Neural cell (in vitro differentiated cells): Measurements from ENCODE around the gene RAD50. TPM values are rescaled to one million over a fixed set of nuclear protein-coding genes. Genes with fewer than 3 reads are reported as not detected.
"Not testable (repeated sequence)": the region's sequence is repeated elsewhere in the genome, so short reads cannot be mapped to it uniquely, and the experiment has no call there.

Source experiments
- H2AFZ ChIP-seq: fragments of 200-600, 300-800 bp; sonication (generic), shearing (Covaris generic); 2 replicates; pipeline ENCODE4 v1.6.0; 2014; ENCODE audit warnings: low read depth, mild to moderate bottlenecking, antibody characterized with exemption, low read length, moderate library complexity
- H3F3A ChIP-seq: fragments of 200-600 bp; shearing (Covaris generic); 2 replicates; pipeline ENCODE4 v1.6.1; 2016; ENCODE audit warnings: mild to moderate bottlenecking, moderate library complexity, mixed read lengths, antibody characterized with exemption, low read length; ENCODE audit not compliant: insufficient read depth, poor library complexity, severe bottlenecking
- H3K27ac ChIP-seq: fragments of 200-600, 300-800 bp; sonication (generic), shearing (Covaris generic); 2 replicates; pipeline ENCODE4 v1.5.1; 2014; ENCODE audit warnings: mild to moderate bottlenecking, low read length, moderate library complexity
- H3K27me3 ChIP-seq: fragments of 300-800, 200-600 bp; sonication (generic), shearing (Covaris generic); 2 replicates; pipeline ENCODE4 v1.6.0; 2014; ENCODE audit warnings: mild to moderate bottlenecking, low read depth, low read length, moderate library complexity; ENCODE audit not compliant: insufficient read depth
- H3K36me3 ChIP-seq: fragments of 300-800, 200-600 bp; sonication (generic), shearing (Covaris generic); 2 replicates; pipeline ENCODE4 v1.5.1; 2014; ENCODE audit warnings: mild to moderate bottlenecking, antibody characterized with exemption, low read length, moderate library complexity; ENCODE audit not compliant: insufficient read depth
- H3K4me2 ChIP-seq: fragments of 300-800, 200-600 bp; sonication (generic), shearing (Covaris generic); 2 replicates; pipeline ENCODE4 v1.6.0; 2014; ENCODE audit warnings: mild to moderate bottlenecking, low read length
- H3K4me3 ChIP-seq: fragments of 300-800, 200-600 bp; sonication (generic), shearing (Covaris generic); 2 replicates; pipeline ENCODE4 v1.5.1; 2014; ENCODE audit warnings: mild to moderate bottlenecking, low read length, moderate library complexity
- H3K79me2 ChIP-seq: fragments of 200-600 bp; shearing (Covaris generic); replicated peaks from 2 replicates; pipeline ENCODE4 v1.6.0; 2014; ENCODE audit warnings: mild to moderate bottlenecking, low read length, moderate library complexity; ENCODE audit not compliant: insufficient read depth
- H3K9ac ChIP-seq: fragments of 300-800, 200-600 bp; sonication (generic), shearing (Covaris generic); 2 replicates; pipeline ENCODE4 v1.6.1; 2016; ENCODE audit warnings: mild to moderate bottlenecking, low read length, mixed read lengths
- H3K9me2 ChIP-seq: fragments of 200-600 bp; shearing (Covaris generic); 2 replicates; pipeline ENCODE4 v1.6.1; 2016; ENCODE audit warnings: mild to moderate bottlenecking, low read length, mixed read lengths; ENCODE audit not compliant: insufficient read depth
- H3K9me3 ChIP-seq: fragments of 200-600, 300-800 bp; sonication (generic), shearing (Covaris generic); 2 replicates; pipeline ENCODE4 v1.6.1; 2016; ENCODE audit warnings: mild to moderate bottlenecking, mixed run types, low read length, moderate library complexity, mixed read lengths
- H4K20me1 ChIP-seq: fragments of 200-600 bp; shearing (Covaris generic); 2 replicates; pipeline ENCODE4 v1.6.1; 2016; ENCODE audit warnings: mild to moderate bottlenecking, mixed run types; ENCODE audit not compliant: insufficient read depth
- EP300 ChIP-seq: fragments of 450-650 bp; conservative IDR thresholded peaks from 2 replicates; pipeline ENCODE4 v1.6.1; 2014; ENCODE audit warnings: antibody characterized with exemption, mild to moderate bottlenecking, moderate library complexity; ENCODE audit not compliant: poor library complexity, severe bottlenecking
- EZH2 ChIP-seq: fragments of 200-600, 300-800 bp; shearing (Covaris generic), sonication (generic); IDR thresholded peaks from 2 replicates; pipeline ENCODE4 v1.6.1; 2014; ENCODE audit warnings: antibody characterized with exemption, low read length, borderline replicate concordance, mild to moderate bottlenecking; ENCODE audit not compliant: insufficient read depth, poor library complexity, severe bottlenecking
- MXI1 ChIP-seq: fragments of 450-650 bp; conservative IDR thresholded peaks from 2 replicates; pipeline ENCODE4 v1.6.1; 2014; ENCODE audit warnings: antibody characterized with exemption, mild to moderate bottlenecking; ENCODE audit not compliant: poor library complexity, severe bottlenecking
- POLR2AphosphoS5 ChIP-seq: IDR thresholded peaks from 2 replicates; pipeline ENCODE4 v1.6.1; 2012
- RAD21 ChIP-seq: fragments of 450-650 bp; conservative IDR thresholded peaks from 2 replicates; pipeline ENCODE4 v1.6.1; 2014; ENCODE audit warnings: antibody characterized with exemption, mild to moderate bottlenecking, moderate library complexity
- SMC3 ChIP-seq: fragments of 450-650 bp; conservative IDR thresholded peaks from 2 replicates; pipeline ENCODE4 v1.6.1; 2014; ENCODE audit warnings: antibody characterized with exemption, mild to moderate bottlenecking, moderate library complexity; ENCODE audit not compliant: poor library complexity
- TAF1 ChIP-seq: IDR thresholded peaks from 2 replicates; pipeline ENCODE4 v1.6.1; 2012; ENCODE audit warnings: low read depth
- polyA plus RNA-seq: library from polyadenylated mRNA; depleted of rRNA; stranded (reverse); fragments of >200 nt; gene quantifications from 2 replicates; pipeline ENCODE4 v1.2.3, GENCODE V29; 2014
- TF ChIP-seq, protein P1 (sequence below): IDR thresholded peaks from 2 replicates; pipeline ENCODE4 v1.6.1; 2012; ENCODE audit warnings: borderline replicate concordance
- TF ChIP-seq, protein P2 (sequence below): fragments of 450-650 bp; IDR thresholded peaks from 2 replicates; pipeline ENCODE4 v1.5.1; 2014; ENCODE audit warnings: antibody characterized with exemption, mild to moderate bottlenecking, moderate library complexity; ENCODE audit not compliant: poor library complexity, severe bottlenecking

The RAD50 gene
- polyA plus RNA-seq, 1 donor from 2014 or later, result 6.7 TPM

DNA sequence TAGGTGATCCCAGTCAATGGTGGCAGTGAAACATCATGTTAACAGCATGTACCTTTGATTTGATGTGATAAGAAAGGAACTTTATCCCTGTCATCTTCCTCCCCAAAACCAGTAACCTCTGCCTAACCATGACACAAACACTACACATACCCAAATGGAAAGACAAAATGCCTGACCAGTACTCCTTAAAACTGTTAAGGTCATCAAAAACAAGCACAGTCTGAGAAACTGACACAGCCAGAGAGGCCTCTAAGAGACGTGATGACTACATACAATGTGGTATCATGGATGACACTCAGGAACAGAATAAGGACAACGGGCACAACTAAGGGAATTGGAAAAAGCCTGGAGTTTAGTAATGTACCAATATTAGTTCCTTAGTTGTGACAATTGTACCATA, 9.5 kb upstream of the RAD50 start:
- Histone ChIP-seq H2AFZ (no peak overlapping the region), H3K79me2 (no peaks in the 10 kb centered on the region), H3K9me3 (no peaks in the 10 kb centered on the region), H3K4me3 (no peak overlapping the region), H3K4me2 (no peak overlapping the region), H3K27ac (no peak overlapping the region), H3K36me3 (no peaks in the 10 kb centered on the region), H3K9me2 (no peaks in the 10 kb centered on the region), H4K20me1 (no peaks in the 10 kb centered on the region), H3K9ac (no peak overlapping the region), H3K27me3 (no peaks in the 10 kb centered on the region), H3F3A (no peaks in the 10 kb centered on the region)
- TF ChIP-seq MXI1 (no peak), SMC3 (no peak), POLR2AphosphoS5 (no peak)

DNA sequence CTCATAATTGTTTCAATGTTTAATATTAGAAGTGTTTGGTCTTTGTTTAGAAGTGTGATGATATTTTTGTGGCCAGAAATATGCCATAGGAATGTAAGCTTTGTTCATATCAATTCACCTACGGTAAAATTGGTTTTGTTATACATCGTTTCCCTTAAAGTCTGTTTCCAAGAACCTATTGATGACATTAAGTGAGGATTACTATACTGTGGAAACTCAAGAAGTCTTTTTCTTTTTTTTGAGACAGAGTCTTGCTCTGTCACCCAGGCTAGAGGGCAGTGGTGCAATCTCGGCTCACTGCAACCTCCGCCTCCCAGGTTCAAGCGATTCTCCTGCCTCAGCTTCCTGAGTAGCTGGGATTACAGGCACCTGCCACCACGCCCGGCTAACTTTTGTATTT, 7.9 kb upstream of the RAD50 start:
- not testable (repeated sequence) for H3K9ac ChIP-seq, H3K4me3 ChIP-seq, H4K20me1 ChIP-seq, H3K4me2 ChIP-seq, H3F3A ChIP-seq, H2AFZ ChIP-seq, H3K9me3 ChIP-seq, H3K36me3 ChIP-seq, H3K79me2 ChIP-seq, H3K27me3 ChIP-seq, H3K9me2 ChIP-seq, H3K27ac ChIP-seq

DNA sequence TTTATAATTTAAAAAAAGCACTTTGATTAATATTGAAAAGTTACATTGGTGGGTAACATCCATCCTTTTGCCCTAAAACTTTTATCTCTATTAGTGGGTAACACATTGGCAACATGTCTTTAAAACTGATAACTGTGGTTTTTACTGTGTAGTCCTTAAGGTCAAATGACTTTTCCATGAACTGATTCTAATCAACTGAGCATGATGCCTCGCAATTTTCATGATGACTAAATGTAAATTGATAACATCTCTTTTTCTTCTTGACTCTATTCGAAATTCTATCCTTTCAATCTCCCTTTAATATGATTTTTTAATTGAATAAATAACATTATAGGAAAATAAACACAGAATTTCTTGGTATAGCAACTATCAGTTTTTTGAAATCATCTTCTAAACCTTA, 7.2 kb upstream of the RAD50 start:
- no peaks in the 10 kb centered on the region for H4K20me1 ChIP-seq
- H3K4me3 ChIP-seq, result no peak overlapping the region

More for the DNA sequence above, 7.2 kb upstream of the RAD50 start:
- H3K79me2 ChIP-seq, result no peaks in the 10 kb centered on the region
- TF ChIP-seq TAF1, result no peak
- TF ChIP-seq, protein P1, sequence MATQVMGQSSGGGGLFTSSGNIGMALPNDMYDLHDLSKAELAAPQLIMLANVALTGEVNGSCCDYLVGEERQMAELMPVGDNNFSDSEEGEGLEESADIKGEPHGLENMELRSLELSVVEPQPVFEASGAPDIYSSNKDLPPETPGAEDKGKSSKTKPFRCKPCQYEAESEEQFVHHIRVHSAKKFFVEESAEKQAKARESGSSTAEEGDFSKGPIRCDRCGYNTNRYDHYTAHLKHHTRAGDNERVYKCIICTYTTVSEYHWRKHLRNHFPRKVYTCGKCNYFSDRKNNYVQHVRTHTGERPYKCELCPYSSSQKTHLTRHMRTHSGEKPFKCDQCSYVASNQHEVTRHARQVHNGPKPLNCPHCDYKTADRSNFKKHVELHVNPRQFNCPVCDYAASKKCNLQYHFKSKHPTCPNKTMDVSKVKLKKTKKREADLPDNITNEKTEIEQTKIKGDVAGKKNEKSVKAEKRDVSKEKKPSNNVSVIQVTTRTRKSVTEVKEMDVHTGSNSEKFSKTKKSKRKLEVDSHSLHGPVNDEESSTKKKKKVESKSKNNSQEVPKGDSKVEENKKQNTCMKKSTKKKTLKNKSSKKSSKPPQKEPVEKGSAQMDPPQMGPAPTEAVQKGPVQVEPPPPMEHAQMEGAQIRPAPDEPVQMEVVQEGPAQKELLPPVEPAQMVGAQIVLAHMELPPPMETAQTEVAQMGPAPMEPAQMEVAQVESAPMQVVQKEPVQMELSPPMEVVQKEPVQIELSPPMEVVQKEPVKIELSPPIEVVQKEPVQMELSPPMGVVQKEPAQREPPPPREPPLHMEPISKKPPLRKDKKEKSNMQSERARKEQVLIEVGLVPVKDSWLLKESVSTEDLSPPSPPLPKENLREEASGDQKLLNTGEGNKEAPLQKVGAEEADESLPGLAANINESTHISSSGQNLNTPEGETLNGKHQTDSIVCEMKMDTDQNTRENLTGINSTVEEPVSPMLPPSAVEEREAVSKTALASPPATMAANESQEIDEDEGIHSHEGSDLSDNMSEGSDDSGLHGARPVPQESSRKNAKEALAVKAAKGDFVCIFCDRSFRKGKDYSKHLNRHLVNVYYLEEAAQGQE, result no peak
- TF ChIP-seq EZH2, result no peak
- no peak for TF ChIP-seq RAD21
- TF ChIP-seq SMC3, result no peak
- TF ChIP-seq, protein P2, sequence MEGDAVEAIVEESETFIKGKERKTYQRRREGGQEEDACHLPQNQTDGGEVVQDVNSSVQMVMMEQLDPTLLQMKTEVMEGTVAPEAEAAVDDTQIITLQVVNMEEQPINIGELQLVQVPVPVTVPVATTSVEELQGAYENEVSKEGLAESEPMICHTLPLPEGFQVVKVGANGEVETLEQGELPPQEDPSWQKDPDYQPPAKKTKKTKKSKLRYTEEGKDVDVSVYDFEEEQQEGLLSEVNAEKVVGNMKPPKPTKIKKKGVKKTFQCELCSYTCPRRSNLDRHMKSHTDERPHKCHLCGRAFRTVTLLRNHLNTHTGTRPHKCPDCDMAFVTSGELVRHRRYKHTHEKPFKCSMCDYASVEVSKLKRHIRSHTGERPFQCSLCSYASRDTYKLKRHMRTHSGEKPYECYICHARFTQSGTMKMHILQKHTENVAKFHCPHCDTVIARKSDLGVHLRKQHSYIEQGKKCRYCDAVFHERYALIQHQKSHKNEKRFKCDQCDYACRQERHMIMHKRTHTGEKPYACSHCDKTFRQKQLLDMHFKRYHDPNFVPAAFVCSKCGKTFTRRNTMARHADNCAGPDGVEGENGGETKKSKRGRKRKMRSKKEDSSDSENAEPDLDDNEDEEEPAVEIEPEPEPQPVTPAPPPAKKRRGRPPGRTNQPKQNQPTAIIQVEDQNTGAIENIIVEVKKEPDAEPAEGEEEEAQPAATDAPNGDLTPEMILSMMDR, result no peak
- no peak for TF ChIP-seq MXI1
- no peak for TF ChIP-seq EP300
- no peak for TF ChIP-seq POLR2AphosphoS5
- no peaks in the 10 kb centered on the region for H3F3A ChIP-seq
- no peaks in the 10 kb centered on the region for H3K27me3 ChIP-seq
- H3K9me2 ChIP-seq, result no peaks in the 10 kb centered on the region
- no peak overlapping the region for H2AFZ ChIP-seq
- H3K4me2 ChIP-seq, result no peak overlapping the region
- no peak overlapping the region for H3K27ac ChIP-seq
- H3K9ac ChIP-seq, result no peak overlapping the region
- no peaks in the 10 kb centered on the region for H3K9me3 ChIP-seq
- H3K36me3 ChIP-seq, result no peaks in the 10 kb centered on the region
